CD4-positive, alpha-beta T cell (primary cell): ENCODE measurements around the gene RNF167. TPM values are rescaled to one million over a fixed set of nuclear protein-coding genes. Genes with fewer than 3 reads are reported as not detected.

Source experiments
- ATAC-seq: fragments of 200-7000 bp; cut with Tn5 transposase; one replicate; pipeline ENCODE4 v1.10.0; 2022; ENCODE audit warnings: mild to moderate bottlenecking; ENCODE audit not compliant: poor library complexity
- CTCF ChIA-PET: fragments of 350-600 bp; sonication (Branson Sonifier 250); formaldehyde crosslinking; loops from one replicate; lab custom pipeline; 2021; ENCODE audit warnings: antibody characterized with exemption, inconsistent platforms; lab: Charles Lee
- POLR2A ChIA-PET: fragments of 350-600 bp; sonication (Branson Sonifier 250); formaldehyde crosslinking; loops from one replicate; lab custom pipeline; 2021; ENCODE audit warnings: antibody characterized with exemption, inconsistent platforms; lab: Charles Lee
- DNase-seq, 14 experiments: peaks; one replicate each; pipeline ENCODE4 v3.0.0-alpha.2; 2013 to 2020; ENCODE audit warnings: mixed read lengths in 2 of 14
- H3K27ac ChIP-seq, 2 donors: one replicate each; pipeline versions ENCODE4 v1.5.1 to v1.7.0; 2013; ENCODE audit warnings: low read length in 2 of 2, low read depth in 1 of 2, mild to moderate bottlenecking in 1 of 2
- H3K27me3 ChIP-seq, 2 experiments: 1 replicate in 1 of 2; 2 replicates in 1 of 2; pipeline versions ENCODE4 v1.6.1 to v1.7.0; 2013; ENCODE audit warnings: low read length in 2 of 2, control low read depth in 1 of 2, mild to moderate bottlenecking in 1 of 2, moderate library complexity in 1 of 2; ENCODE audit not compliant: insufficient read depth in 2 of 2, control insufficient read depth in 1 of 2
- H3K36me3 ChIP-seq: one replicate; pipeline ENCODE4 v1.6.1; 2013; ENCODE audit warnings: low read length, control low read depth; ENCODE audit not compliant: insufficient read depth
- H3K4me1 ChIP-seq: one replicate; pipeline ENCODE4 v1.6.1; 2013; ENCODE audit warnings: low read length, control low read depth; ENCODE audit not compliant: insufficient read depth
- H3K4me3 ChIP-seq: one replicate; pipeline ENCODE4 v1.5.1; 2013; ENCODE audit warnings: mild to moderate bottlenecking, low read length, moderate library complexity
- H3K9me3 ChIP-seq, 2 experiments: 1 replicate in 1 of 2; 2 replicates in 1 of 2; pipeline versions ENCODE4 v1.6.1 to v1.7.0; 2013; ENCODE audit warnings: low read length in 2 of 2, mild to moderate bottlenecking in 2 of 2, control low read depth in 1 of 2, moderate library complexity in 1 of 2; ENCODE audit not compliant: control insufficient read depth in 1 of 2, insufficient read depth in 1 of 2
- H3K27ac Mint-ChIP-seq: one replicate; pipeline ENCODE4 v1.8.0; 2020; ENCODE audit warnings: mixed read lengths
- H3K27me3 Mint-ChIP-seq: one replicate; pipeline ENCODE4 v1.8.0; 2021; ENCODE audit warnings: mixed read lengths
- H3K36me3 Mint-ChIP-seq: one replicate; pipeline ENCODE4 v1.8.0; 2021; ENCODE audit warnings: low read depth, mixed read lengths
- H3K4me1 Mint-ChIP-seq: one replicate; pipeline ENCODE4 v1.8.0; 2021; ENCODE audit warnings: low read depth, mixed read lengths
- H3K4me3 Mint-ChIP-seq: one replicate; pipeline ENCODE4 v1.8.0; 2020; ENCODE audit warnings: mild to moderate bottlenecking, mixed read lengths
- H3K9me3 Mint-ChIP-seq: one replicate; pipeline ENCODE4 v1.8.0; 2020; ENCODE audit warnings: mixed read lengths
- CTCF ChIP-seq: fragments of 200-600 bp; IDR thresholded peaks from one replicate; pipeline ENCODE4 v1.8.0; 2022; ENCODE audit warnings: antibody characterized with exemption, mild to moderate bottlenecking
- intact Hi-C, 2 experiments: fragments of 100-400 bp; cut with DNase I in 1 of 2; cut with micrococcal nuclease in 1 of 2; formaldehyde crosslinking; loops; one replicate each; pipeline versions ENCODE4 v1.15.1 to v1.9.0; 2023 to 2025; cut with DNase I, micrococcal nuclease
- total RNA-seq, 174 experiments: library from RNA in 2 of 174; stranded (reverse) in 2 of 174; gene quantifications; one replicate each; pipeline ENCODE4 v1.2.3 and lab custom pipeline; 2021 to 2026

RNF167 gene
- total RNA-seq, 2 experiments from 2014 or later: 59.3 to 62.8 TPM

GRCh38 chr17:4951486-4951885 lies 11.4 kb downstream of the RNF167 start:
- Histone ChIP-seq H3K27ac (no peak overlapping the region), H3K9me3 (no peaks in the 10 kb centered on the region), H3K27me3 (no peaks in the 10 kb centered on the region), H3K4me1 (peaks cover 20% of the 10 kb centered on the region), H3K4me3 (no peak overlapping the region), H3K36me3 (peaks cover 7% of the 10 kb centered on the region)
- H3K9me3 Mint-ChIP-seq: no peaks in the 10 kb centered on the region
- DNase-seq (no peak), ATAC-seq (no peak)
- peaks cover 26% of the 10 kb centered on the region for H3K4me1 Mint-ChIP-seq
- intact Hi-C loops: no loop called here
- H3K27ac Mint-ChIP-seq: peak overlapping the region; percentile 83
- H3K4me3 Mint-ChIP-seq: peak overlapping the region; percentile 86
- CTCF ChIA-PET: no interaction called here
- no peak for TF ChIP-seq CTCF
- POLR2A ChIA-PET: interaction anchor here (6.3 to 13.9 kb wide), 2 partner anchors 13 to 16 kb away, joined by 137 to 350 read pairs; partner anchors contain the start of genes RNF167, SLC25A11 and SPAG7
- H3K36me3 Mint-ChIP-seq: peaks cover 17% of the 10 kb centered on the region
- H3K27me3 Mint-ChIP-seq: no peaks in the 10 kb centered on the region

- H3K9me3 ChIP-seq: no peaks in the 10 kb centered on the region
- no peak for TF ChIP-seq CTCF
- Mint-ChIP-seq H3K27me3 (no peaks in the 10 kb centered on the region), H3K36me3 (peaks cover 8% of the 10 kb centered on the region), H3K4me1 (peaks cover 24% of the 10 kb centered on the region), H3K4me3 (no peak overlapping the region), H3K9me3 (no peaks in the 10 kb centered on the region), H3K27ac (no peak overlapping the region)
- H3K4me1 ChIP-seq: peaks cover 16% of the 10 kb centered on the region
- POLR2A ChIA-PET: interaction anchor here (1.1 to 13.9 kb wide), 3 partner anchors 14 to 34 kb away, joined by 3 to 350 read pairs (median 6); partner anchors contain the start of genes CAMTA2, RNF167, SLC25A11 and SPAG7
- no peaks in the 10 kb centered on the region for H3K36me3 ChIP-seq
- ATAC-seq: no peak
- CTCF ChIA-PET: interaction anchor here (1.2 kb wide), 1 partner anchor 14 kb away, joined by 3 read pairs; the partner anchor contains the start of gene SPAG7
- H3K27ac ChIP-seq: no peak overlapping the region
- no peak for DNase-seq
- H3K4me3 ChIP-seq: no peak overlapping the region
- H3K27me3 ChIP-seq: no peaks in the 10 kb centered on the region
- intact Hi-C loops: no loop called here
Observed at GRCh38 chr17:4953451-4953961, 13.4 kb downstream of the RNF167 start.

- H3K36me3 Mint-ChIP-seq: peaks cover 17% of the 10 kb centered on the region
- no peak overlapping the region for H3K4me3 ChIP-seq
- H3K4me3 Mint-ChIP-seq: no peak overlapping the region
- H3K36me3 ChIP-seq: peaks cover 11% of the 10 kb centered on the region
- no peak overlapping the region for H3K27ac ChIP-seq
- H3K9me3 ChIP-seq: no peaks in the 10 kb centered on the region
- H3K27me3 Mint-ChIP-seq: no peaks in the 10 kb centered on the region
- intact Hi-C loops: no loop called here
- DNase-seq: no peak
- H3K27me3 ChIP-seq: no peaks in the 10 kb centered on the region
- no peak for TF ChIP-seq CTCF
- H3K4me1 ChIP-seq: peaks cover 13% of the 10 kb centered on the region
- no peak for ATAC-seq
- no peaks in the 10 kb centered on the region for H3K9me3 Mint-ChIP-seq
- CTCF ChIA-PET: no interaction called here
- no peak overlapping the region for H3K27ac Mint-ChIP-seq
- POLR2A ChIA-PET: interaction anchor here (13.9 kb wide), 1 partner anchor 12 kb away, joined by 350 read pairs; the partner anchor contains the start of gene SPAG7
- H3K4me1 Mint-ChIP-seq: peaks cover 21% of the 10 kb centered on the region
Observed at GRCh38 chr17:4955091-4955490, 15.0 kb downstream of the RNF167 start.
